Activated CD4-positive, alpha-beta T cell treated with anti-CD3 and anti-CD28 coated beads, Interleukin-10, Interleukin-2, amounts not matched to agents 100 ng/mL and 50 ng/mL, durations not matched to agents 16 hours and 8 hours (primary cell): ENCODE data around the gene SSH2.
A peak's percentile ranks its signal among the peaks of the same experiment; 100 is the strongest.

ENCODE experiments used
- DNase-seq: peaks from one replicate; pipeline ENCODE4 v3.0.0-alpha.2; 2020

The SSH2 gene

DNA sequence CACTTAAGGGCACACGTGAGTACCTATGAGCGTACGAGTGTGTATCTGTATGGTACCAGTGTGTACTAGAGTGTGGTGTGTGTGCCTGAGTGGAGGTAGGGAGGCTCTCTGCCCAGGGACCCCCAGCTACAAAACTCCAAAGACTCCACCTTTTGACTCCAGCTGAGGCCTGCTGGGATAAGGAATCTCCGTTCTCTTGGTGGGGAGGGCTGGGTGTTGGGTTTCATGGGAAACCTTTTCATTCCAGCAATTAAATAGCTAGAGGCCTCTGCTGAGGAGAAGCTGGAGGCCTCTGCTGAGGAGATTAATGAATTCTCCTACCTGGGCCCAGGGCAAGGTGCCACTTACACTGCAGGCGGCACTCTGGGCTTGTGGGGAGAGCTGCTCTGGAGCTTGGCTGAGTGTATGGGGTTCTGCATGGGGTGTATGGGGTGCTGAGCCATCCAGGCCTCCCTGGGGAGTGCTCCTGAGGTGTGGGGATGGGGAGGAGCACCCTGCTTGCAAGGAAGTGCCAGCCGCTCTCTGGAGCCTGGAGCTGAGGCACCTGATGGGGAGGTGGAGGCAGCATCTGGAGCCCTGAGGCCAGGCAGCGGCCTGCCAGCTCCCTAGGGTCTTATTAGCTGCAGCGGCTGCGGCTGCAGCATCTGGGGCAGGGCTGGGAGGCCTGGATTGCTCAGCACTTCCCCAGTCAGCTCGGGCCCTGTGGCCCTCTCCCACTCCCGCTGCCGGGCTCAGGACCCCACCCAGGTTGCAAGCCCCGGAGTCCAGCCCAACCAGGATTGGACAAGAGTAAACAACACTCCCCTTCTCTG, 332.5 kb downstream of the SSH2 start:
- DNase-seq = no peak

DNA sequence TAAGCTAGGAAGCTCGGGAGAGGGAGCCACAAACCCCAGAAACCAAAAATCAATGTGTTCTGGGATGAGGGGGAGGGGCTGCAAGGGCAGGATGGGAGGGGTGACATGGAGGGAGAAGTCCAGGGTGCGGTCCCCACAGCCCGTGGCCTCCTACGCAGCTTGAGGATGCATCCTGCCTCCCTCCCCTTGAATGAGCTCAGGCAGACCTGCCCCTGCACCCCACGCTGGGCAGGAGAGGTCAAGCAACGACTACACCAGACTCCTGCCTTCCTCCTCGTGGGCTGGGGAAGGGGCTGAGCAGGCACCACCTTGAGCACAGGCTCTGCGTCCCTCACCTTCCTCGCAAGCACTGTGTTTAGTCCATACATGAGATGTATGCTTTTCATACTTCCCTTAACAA, 333.2 kb downstream of the SSH2 start:
- no peak for DNase-seq

DNA sequence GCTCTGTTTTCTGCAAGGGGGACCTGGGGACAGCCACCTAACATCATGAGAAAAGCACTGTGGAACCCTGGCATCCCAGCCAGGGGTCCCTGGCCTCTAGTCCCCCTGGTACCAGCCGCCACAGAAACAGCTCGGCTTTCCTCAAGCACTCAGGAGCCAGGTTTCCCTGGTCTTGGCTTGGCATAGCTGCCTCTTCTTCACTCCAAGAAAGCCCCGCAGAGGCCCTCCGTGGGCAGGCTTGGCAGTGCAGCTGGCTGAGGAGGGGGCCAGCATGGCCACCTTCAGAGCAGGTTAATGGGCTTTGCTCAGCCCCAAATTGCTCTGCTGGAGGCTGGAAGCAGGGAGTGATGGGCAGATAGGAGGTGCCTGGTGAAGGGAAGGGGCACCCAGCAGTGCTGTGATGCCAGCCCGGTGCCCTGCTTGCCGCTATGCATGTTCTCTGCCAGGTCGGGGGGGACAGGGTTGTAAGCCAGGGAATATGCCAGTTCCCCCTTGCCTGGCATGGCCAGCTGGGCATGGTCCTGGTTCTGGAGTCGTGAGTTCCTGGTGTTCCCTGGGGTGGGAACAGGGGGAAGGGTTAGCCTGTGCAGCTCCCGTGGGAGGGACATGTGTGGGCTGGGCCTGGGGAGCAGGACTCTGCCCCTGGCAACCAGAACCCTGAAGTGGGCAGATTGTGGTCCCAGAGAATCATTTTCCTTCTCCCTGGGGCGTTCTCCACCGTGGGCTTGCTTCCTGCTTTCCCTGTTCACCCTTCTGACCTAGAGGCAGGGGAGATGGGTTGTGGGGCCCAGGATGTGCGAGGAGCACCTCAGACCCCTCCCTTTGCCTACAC, 333.9 kb downstream of the SSH2 start:
- DNase-seq = no peak

DNA sequence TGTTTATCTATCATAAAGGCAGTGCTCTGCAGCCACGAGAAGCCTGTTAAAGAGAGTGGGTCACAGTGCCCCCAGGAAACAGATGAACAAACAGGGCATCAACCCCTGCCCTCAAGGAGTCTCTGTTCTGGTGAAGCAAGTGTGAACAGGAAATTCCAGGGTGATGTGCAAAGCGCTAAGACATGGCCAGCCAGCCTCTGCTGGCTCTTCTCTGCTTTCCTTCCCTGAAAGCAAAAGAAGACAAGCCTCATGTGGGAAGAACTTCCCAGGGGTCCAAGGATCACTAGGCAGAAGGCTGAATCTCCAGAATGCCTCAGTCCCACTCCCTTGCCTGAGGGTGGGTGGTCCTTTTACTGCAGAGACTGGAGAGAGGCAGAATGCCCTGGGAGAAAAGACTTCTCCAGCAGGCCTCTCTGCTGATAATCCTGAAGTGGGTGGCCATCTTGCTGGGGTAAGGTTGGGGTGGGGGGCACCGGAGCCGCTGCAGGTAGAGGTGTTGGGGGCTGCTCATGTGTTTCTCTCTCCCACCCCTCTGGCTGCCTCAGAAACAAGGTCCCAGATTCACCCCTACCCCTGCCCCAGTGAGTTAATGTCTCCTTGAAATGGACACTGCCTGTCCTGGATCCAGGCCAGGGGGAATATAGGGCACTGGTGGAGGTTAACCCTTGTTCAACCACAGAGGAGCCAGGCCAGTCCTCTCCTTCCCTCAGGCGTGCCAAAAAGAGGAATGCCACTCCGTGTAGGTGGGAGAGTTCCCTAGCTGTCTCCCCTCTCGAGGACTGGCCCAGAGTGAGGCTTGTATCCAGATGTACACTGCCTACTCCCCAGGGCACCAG, 334.7 kb downstream of the SSH2 start:
- DNase-seq = no peak

DNA sequence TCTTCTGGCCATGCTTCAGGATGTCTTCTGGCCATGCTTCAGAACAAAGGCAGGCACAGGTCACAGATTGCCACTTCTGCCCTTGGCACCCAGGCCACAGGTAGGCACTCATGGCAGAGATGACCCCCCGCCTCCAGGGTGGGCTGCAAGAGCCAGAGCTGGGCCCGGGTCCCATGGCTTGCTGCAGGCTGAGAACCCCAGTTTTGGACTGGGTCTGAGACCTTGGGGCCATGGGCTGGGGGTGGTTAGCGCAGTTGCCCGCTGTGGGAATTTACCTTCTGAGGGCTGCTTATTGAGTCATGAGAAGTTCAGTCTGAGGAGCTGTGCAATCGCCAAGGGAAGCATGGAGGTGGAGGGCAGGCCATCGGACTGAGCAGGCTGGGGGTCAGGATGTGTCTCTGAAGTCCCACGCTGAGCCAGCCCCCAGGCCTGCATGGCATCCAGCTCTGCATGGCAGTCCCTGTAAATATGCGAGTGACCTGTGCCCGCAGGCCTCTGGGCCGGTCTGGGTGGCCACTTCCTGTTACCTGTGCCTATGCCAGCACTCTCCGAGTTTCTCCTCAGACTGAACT, 335.4 kb downstream of the SSH2 start:
- no peak for DNase-seq

DNA sequence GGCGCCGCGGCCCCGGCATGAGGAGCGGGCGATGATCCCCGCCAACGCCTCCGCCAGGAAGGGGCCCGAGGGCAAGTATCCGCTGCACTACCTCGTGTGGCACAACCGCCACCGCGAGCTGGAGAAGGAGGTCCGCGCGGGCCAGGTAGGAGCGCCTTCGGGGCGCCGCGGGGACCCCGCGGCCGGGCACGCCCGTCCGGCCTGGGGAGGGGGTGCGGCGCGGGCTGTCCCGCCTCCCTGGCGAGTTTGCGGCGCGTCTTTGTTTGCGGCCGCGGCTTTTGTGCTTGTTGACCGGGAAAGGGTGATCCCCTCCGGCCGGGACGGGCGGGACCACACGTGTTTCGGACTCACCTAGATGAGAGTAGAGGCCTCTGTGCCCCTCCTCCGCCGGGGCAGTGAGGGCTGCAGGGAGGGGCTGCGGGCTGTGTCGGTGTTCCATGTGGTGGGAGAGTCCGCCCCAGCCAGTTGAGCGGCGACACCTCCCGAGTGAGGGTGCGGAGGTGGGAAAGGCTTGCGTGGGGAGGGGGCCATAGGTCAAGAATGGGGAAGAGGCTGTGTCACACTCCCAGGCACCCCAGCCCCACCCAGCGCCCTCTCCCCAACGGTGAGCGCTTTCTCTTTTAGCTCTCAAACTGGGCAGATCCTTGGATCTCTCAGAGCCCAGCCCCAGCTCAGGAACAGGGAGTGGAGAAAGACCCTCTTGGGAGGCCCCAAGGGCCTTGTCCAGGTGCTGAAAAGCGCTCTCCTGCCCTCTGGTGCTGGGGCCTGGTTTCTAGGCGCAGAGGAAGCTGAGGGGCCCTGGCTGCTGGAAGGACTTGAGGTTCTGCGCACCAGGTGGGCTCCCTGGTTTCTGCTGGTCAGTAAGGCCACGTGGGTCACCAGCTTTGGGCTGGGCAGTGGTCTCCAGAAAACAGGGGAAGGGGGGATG, 336.2 kb downstream of the SSH2 start:
- DNase-seq = peak; percentile 48

DNA sequence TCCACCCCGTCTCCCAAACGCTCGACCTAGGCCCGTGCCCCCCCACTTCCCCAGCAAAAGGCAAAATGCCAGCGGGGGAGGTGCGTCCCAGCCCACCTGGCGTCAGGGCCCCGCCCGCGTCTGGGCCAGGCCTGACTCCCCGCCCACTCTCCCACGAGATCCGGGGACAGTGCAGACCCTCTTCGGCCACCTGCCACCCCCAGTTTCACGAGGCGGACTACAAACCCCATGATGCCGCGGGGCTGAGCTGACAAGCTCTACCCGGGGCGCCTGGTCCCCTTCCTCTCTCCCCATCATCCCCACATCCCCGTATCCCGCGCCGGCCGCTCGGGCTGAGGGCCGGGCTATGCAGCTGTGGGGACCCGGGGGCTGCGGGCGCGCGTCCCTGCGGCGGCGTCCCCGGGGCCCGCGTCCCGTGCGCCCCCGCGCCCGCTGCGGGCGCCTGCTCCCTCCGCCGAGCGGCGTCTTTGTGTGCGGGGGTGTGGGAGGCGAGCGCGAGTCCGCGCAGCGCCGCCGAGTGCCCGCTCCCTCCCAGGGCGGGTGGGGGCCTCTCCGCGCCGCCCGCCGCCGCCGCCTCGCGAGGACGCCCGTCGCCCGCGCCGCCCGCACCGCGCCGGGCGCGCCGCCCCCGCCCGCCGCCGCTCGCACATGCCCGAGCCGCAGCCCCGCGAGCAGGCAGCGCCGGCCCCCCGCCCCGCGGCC, 337.0 kb downstream of the SSH2 start, which contains the start of gene ANKRD13B:
Gene ANKRD13B (plus strand): TSS at position 283 of the 702 bp plus-strand sequence. CDS start 490 bp downstream, outside the sequence.
- peak; percentile 70 for DNase-seq

DNA sequence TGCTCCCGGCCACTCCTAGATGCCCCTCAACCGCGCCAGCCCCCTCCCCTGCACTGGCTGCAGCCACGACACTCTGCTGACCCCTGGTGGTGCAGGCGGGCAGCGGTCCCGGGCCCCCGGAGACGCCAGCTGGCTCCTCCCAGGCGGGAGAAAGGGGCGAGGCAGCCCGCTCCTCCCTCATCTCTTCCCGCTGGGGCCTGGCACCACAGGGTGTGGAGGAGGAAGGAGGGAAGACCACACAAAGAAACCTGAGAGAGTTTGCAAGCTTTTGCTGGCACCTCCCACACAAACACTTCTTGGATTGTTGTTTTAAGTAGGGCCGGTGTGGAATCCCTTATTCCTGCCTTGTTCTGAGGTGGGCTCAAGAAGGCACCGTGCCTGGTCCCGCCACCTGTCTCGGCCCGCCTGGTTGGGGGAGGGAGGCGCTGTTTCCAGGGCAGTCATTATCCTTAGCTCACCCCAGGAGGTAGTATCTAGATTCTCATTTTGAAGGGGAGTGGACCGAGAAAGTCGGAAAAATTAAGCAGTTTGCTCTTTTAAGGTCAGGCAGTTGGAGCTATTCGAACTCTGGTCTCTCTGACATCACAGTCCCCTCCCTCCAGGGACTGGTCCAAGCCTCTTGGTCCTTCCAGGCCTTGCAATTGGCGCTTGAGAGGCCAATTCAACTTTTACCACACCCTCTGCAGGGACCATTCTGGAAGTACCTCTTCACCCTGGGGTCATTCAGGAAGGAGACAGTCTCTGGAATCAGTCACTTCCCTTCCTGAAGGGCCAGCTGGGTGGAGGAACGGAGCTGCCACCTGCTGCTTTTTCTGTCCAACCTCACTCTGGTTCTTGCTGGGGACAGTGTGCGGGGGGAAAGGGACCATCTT, 338.1 kb downstream of the SSH2 start:
- peak; percentile 92 for DNase-seq

DNA sequence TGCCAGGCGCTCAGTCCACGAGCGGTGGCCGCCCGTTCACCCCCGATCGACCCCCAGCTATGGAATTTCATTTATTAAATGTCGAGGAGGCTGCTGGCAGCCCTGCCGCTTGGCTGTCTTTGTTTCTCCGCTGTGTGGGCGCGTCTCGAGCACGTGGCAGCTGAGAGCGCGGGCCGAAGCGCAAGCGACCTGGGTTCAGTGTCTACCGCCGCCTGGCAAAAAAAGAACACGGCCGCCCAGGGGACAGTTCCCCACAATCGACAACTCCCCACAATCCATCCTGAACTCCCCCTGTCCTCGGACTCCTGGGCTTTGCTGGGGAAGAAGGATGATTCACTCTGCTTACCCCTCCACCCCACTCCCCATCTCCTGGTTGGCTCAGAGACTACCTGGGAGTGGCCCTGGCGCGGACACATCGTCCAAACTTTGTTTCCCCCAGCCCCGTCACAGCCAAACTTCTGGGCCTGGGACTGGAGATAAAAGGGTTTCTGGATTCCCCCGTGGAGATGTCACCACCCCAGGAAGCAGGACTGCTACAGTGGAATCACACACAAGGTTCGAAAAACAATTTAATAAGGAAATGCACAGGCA, 338.8 kb downstream of the SSH2 start:
- DNase-seq = peak; percentile 43

DNA sequence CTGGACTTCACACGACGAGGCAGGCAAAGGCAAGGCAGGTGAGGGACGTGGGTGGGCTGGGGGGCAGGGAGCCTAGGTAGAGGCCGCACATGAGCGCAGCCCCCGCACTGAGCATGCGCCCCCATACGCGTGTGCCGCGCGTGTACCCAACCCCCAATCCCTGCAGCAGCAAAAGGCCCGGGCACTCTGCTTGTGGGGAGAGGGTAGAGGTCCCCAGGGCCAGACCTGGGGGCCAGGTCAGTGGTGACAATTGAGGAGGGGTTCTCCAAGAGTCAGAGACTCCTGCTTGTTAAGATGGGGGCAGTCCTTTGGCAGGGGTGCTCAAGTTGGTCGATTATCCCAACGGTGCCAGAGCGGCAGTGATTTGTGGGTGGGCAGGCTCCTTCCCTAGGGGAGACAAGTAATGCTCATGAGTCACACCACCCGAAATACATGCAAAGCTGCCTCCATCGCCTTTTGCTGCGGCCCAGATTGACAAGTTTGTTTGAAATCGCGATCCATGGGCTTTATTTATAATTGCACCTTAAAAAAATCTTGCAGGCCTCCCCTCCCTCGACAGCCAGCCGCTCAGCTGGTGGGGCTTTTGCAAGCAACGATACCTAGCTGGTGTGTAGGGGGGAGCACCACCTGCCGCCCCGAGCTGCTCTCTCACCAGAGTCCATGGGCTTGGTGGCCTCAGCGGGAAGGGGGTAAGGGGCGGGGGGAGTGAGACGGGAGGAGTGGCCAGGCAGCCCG, 339.4 kb downstream of the SSH2 start:
- peak; percentile 33 for DNase-seq

DNA sequence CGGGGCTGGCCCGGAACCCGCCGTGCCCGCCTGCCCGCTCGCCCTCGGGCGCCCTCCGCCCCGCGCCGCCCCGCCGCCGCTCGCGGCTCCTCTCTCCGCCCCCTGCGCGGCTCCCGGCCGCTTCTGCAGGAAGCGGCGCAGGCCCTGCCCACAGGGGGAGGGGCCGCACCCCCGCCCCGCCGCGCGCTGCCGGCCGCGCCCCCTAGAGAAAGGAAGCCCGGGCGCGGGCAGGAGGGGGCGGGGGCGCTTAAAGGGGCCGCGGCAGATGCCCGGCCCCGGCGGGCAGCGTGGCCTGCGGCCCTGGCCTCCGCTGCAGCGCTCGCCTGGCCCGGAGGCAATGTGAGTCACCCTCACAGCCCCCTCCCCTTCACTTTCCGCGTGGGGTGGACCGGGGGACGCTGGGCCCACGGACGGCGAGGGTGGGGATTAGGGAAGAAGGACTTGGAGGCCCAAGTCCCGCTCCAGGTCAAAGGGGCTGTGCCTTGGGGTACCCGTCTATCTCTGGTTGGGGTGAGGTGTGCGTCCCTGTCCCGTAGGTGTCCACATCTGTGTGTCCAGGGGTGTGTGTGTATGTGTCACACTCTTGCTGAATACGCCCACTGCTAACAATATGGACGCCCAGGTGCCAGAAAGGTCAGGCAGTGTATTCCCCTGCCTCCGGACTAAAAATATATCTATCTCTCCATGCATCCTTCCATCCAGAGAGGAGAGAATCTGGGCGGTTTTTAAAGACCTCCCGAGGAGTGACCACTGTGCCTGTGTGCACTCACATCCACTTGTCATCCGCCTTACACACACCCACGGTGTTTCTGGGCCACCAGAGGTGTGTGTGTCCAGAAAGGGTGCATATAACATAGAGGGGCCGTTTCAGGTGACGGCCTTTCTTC, 340.3 kb downstream of the SSH2 start, which contains the start of gene GIT1:
Gene GIT1 (minus strand): TSS at position 125 of the 887 bp plus-strand sequence. CDS start 270 bp downstream, outside the sequence.
- DNase-seq = peak; percentile 91

DNA sequence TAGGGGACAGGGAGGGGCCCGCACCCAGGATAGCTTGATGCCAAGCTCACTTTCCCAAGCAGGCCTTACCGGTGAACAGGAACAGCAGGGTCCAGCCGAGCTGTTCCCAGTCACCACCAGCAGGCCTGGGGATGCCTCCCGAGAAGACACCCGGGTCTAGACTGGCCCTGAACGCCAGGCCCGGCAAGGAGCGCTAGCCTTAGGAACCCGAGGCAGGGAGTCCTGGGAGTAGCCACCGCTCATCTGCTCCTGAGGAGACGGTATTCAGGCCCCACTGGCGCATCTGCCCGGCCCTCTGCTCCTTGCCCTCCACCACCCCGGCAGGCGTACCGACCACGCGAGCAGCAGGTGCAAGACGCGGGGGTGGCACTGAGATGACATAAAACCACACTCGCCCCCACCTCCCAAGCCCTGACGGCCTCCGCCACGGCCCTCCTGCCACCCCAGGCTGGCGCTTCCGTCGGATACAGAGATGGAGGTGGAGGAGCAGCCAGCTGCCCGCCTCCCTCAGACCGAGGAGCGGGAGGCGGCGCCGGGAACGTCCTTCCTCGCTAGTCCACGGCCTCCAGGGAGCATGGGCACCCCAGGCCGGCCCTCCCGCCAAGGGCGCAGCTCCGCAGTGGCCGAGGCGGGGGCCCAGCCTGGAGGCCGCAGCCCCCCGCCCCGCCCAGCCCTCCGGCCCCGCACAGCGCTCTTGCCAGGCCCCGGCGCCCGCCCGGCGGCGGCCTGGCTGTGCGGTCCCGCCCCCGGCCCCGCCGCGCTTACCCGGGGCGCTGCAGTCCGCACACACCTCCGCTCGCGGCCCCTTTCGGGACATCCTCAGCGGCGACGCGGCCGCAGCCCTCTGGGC, 341.2 kb downstream of the SSH2 start:
- peak; percentile 62 for DNase-seq

DNA sequence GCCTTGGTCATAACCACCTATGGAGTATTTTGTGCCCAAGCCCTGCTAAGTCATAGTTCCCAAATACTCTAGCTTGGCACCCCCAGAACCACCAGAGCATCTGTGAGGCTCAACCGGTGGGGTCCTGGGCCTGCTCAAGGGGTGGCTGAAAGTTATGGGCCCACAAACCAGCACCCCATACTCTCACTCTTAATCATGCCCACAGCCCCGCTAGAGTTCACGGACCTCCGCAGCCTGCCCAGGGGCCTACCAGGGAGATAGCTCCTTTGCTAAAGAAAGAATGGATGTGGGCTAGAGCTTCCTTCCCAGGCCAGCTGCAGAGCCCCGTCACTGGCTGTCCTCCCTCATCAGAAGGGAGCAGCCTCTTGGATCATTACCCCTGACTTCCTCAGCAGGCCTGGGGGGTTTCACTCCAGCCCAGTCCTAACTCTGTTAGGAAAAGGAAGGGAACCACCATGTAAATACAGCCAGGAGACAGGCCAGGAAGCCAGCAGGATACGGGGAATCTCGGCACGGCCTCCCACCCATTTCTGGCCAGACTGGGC, 341.9 kb downstream of the SSH2 start:
- DNase-seq = peak; percentile 31

DNA sequence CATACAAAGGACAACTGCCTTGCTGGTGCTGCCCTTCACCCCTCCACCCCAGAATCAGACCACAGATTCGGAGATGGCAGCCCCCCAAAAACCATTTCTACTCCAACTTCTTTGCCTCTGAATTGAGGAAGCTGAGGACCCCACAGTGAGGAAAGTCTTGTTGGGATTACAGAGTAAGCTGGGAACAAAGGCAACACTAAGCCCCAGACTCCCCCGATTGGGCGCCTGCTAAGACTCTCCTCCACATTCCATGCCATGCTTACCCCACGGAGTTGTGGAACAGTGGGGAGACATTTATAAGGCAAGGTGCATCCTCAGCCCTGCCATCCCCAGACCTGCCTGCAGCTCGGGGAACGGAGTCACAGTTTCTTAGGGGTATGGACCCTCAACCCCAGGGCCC, 342.4 kb downstream of the SSH2 start:
- no peak for DNase-seq

DNA sequence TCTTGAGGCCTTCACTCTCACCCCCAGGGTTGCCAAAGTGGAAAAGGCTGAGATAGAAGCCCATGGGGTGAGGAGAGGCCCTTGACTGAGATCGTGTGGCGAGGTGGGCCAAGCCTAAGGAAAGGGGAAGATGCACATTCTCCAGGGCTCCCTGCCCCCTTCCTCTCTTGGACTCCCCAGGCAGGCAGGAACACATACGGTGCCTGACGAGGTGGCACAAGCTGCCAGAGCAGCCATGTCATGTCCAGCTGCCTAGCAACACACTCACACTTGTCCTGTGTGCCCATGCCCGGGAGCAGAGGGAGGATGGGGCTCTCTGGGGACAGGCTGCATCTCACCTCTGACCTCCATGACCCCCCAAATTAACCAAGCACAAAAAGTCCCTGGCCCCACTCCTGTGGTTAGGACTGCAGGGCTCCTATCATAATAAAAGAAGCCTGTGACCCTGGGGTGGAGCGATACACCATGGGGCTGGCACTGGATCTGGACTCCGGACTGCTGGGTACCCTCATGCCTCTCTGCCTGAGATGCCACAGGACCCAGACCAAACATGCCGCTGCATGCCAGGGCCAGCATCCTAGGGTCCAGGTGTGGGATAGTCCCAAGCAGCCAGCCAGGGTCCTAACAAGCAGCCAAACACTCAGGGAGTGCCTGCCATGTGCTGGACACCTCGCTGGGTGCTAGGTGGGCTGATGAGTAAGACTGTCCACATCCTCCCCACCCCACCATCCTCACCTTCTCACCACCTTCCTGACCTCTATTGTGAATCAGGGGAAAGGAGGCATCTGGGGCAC, 343.2 kb downstream of the SSH2 start:
- DNase-seq = no peak
